HCT116 (cell line): Measurements from ENCODE around the gene CDC14A. TPM values are rescaled to one million over a fixed set of nuclear protein-coding genes. Genes with fewer than 3 reads are reported as not detected.

ENCODE experiments used
- ATAC-seq: fragments of 200-7000 bp; cut with Tn5 transposase; 2 replicates; pipeline ENCODE4 v1.9.1; 2020; ENCODE audit warnings: mild to moderate bottlenecking, moderate library complexity
- BruUV-seq: library from RNA; stranded (reverse); fragments of 400-500 nt; replicated peaks from 2 replicates; lab custom pipeline; 2021; lab: Mats Ljungman, UMichigan
- CTCF ChIA-PET: fragments of 300-600 bp; sonication (Branson Sonifier 250); formaldehyde crosslinking; loops from one replicate; lab custom pipeline; 2021; ENCODE audit warnings: antibody characterized with exemption; lab: Charles Lee
- POLR2A ChIA-PET: fragments of 300-600, 350-600 bp; sonication (Branson Sonifier 250); formaldehyde crosslinking; loops from one replicate; lab custom pipeline; 2021; ENCODE audit warnings: antibody characterized with exemption; lab: Charles Lee
- RAD21 ChIA-PET, 2 experiments: fragments of 300-600 bp; sonication (Branson Sonifier 250); formaldehyde crosslinking; loops; one replicate each; lab custom pipeline; 2023; ENCODE audit warnings: low total read pairs in 2 of 2; ENCODE audit not compliant: uncharacterized antibody in 2 of 2, unreplicated experiment in 2 of 2, low non-redundant PET in 1 of 2; lab: Charles Lee
- DNase-seq: peaks from one replicate; pipeline ENCODE4 v3.0.0-alpha.2; 2010; ENCODE audit warnings: low read depth, low spot score
- H2AFZ ChIP-seq: fragments of 200-600 bp; shearing (Covaris generic), sonication (generic); 2 replicates; pipeline ENCODE4 v1.6.1; 2017; ENCODE audit warnings: low read depth, mixed run types, mixed read lengths, antibody characterized with exemption, low read length; ENCODE audit not compliant: poor library complexity, severe bottlenecking
- H3K27ac ChIP-seq: 2 replicates; pipeline ENCODE4 v1.5.1; 2012; ENCODE audit warnings: low read depth, low read length
- H3K27me3 ChIP-seq: fragments of 200-600 bp; sonication (generic); 2 replicates; pipeline ENCODE4 v1.6.1; 2016; ENCODE audit warnings: mixed run types, low read length, mixed read lengths; ENCODE audit not compliant: insufficient read depth
- H3K36me3 ChIP-seq, 2 experiments: fragments of 200-500 bp in 1 of 2; fragments of 200-600 bp in 1 of 2; sonication (Bioruptor generic) in 1 of 2; sonication (generic) in 1 of 2; 2 replicates each; pipeline versions ENCODE4 v1.5.1 to v1.6.1; 2014 to 2016; ENCODE audit warnings: low read length in 2 of 2, inconsistent platforms in 1 of 2, mixed read lengths in 1 of 2, mixed run types in 1 of 2; ENCODE audit not compliant: insufficient read depth in 2 of 2, control insufficient read depth in 1 of 2
- H3K4me1 ChIP-seq, 2 experiments: fragments of 200-600 bp in 1 of 2; sonication (generic) in 1 of 2; 2 replicates each; pipeline versions ENCODE4 v1.5.1 to v1.6.1; 2012 to 2017; ENCODE audit warnings: low read length in 2 of 2, inconsistent platforms in 1 of 2, mild to moderate bottlenecking in 1 of 2, mixed read lengths in 1 of 2, mixed run types in 1 of 2, moderate library complexity in 1 of 2; ENCODE audit not compliant: insufficient read depth in 2 of 2, control insufficient read depth in 1 of 2
- H3K4me2 ChIP-seq: fragments of 200-600 bp; sonication (generic); 2 replicates; pipeline ENCODE4 v1.6.1; 2017; ENCODE audit warnings: mixed run types, low read length, mixed read lengths
- H3K4me3 ChIP-seq, 2 experiments: fragments of 200-600 bp in 1 of 2; sonication (generic) in 1 of 2; replicated peaks in 1 of 2; 2 replicates each; pipeline ENCODE4 v1.5.1; 2011 to 2016; ENCODE audit warnings: low read length in 2 of 2, control low read depth in 1 of 2, low read depth in 1 of 2, mild to moderate bottlenecking in 1 of 2, mixed read lengths in 1 of 2, mixed run types in 1 of 2
- H3K79me2 ChIP-seq: fragments of 200-600 bp; sonication (generic); 2 replicates; pipeline ENCODE4 v1.6.1; 2017; ENCODE audit warnings: mild to moderate bottlenecking, mixed run types, low read length, moderate library complexity, mixed read lengths; ENCODE audit not compliant: insufficient read depth
- H3K9ac ChIP-seq: fragments of 200-600 bp; sonication (generic); 2 replicates; pipeline ENCODE4 v1.6.1; 2016; ENCODE audit warnings: low read length, mixed read lengths
- H3K9me2 ChIP-seq: fragments of 200-600 bp; sonication (generic), shearing (Covaris generic); 2 replicates; pipeline ENCODE4 v1.6.1; 2017; ENCODE audit warnings: mixed run types, mild to moderate bottlenecking, moderate library complexity; ENCODE audit not compliant: insufficient read depth
- H3K9me3 ChIP-seq, 2 experiments: fragments of 200-500 bp in 1 of 2; fragments of 200-600 bp in 1 of 2; sonication (Bioruptor generic) in 1 of 2; sonication (generic) in 1 of 2; 2 replicates each; pipeline ENCODE4 v1.6.1; 2014 to 2017; ENCODE audit warnings: low read length in 2 of 2, mixed read lengths in 2 of 2, inconsistent platforms in 1 of 2, low read depth in 1 of 2, mild to moderate bottlenecking in 1 of 2, mixed run types in 1 of 2, moderate library complexity in 1 of 2; ENCODE audit not compliant: control insufficient read depth in 1 of 2, insufficient read depth in 1 of 2
- H4K20me1 ChIP-seq: fragments of 200-600 bp; sonication (generic), shearing (Covaris generic); 2 replicates; pipeline ENCODE4 v1.6.1; 2017; ENCODE audit warnings: mixed run types, mild to moderate bottlenecking, moderate library complexity; ENCODE audit not compliant: insufficient read depth
- CBX3 ChIP-seq: IDR thresholded peaks from 2 replicates; pipeline ENCODE4 v1.6.1; 2012; ENCODE audit warnings: low read depth
- EZH2 ChIP-seq: fragments of 200-600 bp; sonication (generic); IDR thresholded peaks from 2 replicates; pipeline ENCODE4 v1.6.1; 2017; ENCODE audit warnings: antibody characterized with exemption, mixed run types
- EZH2phosphoT487 ChIP-seq: fragments of 200-600 bp; IDR thresholded peaks from 2 replicates; pipeline ENCODE4 v1.6.1; 2018; ENCODE audit warnings: antibody characterized with exemption, borderline replicate concordance
- POLR2A ChIP-seq: IDR thresholded peaks from 2 replicates; pipeline ENCODE4 v1.7.0; 2011; ENCODE audit warnings: borderline replicate concordance; ENCODE audit not compliant: insufficient read depth, insufficient read length; ENCODE audit errors: extremely low read depth
- POLR2AphosphoS5 ChIP-seq: IDR thresholded peaks from 2 replicates; pipeline ENCODE4 v1.6.1; 2011; ENCODE audit warnings: mild to moderate bottlenecking, low read depth, low read length, moderate library complexity
- RAD21 ChIP-seq: IDR thresholded peaks from 2 replicates; pipeline ENCODE4 v1.6.1; 2012; ENCODE audit warnings: low read depth, mild to moderate bottlenecking
- SP1 ChIP-seq: IDR thresholded peaks from 2 replicates; pipeline ENCODE4 v1.6.1; 2012; ENCODE audit warnings: low read depth
- SRF ChIP-seq: IDR thresholded peaks from 2 replicates; pipeline ENCODE4 v1.6.1; 2012; ENCODE audit warnings: low read depth
- TCF7L2 ChIP-seq: IDR thresholded peaks from 2 replicates; pipeline ENCODE4 v1.7.0; 2011; ENCODE audit warnings: borderline replicate concordance, inconsistent platforms; ENCODE audit not compliant: insufficient read depth, insufficient read length; ENCODE audit errors: extremely low read depth
- YY1 ChIP-seq: IDR thresholded peaks from 2 replicates; pipeline ENCODE4 v1.6.1; 2011; ENCODE audit warnings: low read length, low read depth, moderate library complexity, mild to moderate bottlenecking; ENCODE audit not compliant: insufficient replicate concordance; ENCODE audit errors: extremely low read depth
- intact Hi-C: fragments of 100-400 bp; cut with micrococcal nuclease; formaldehyde crosslinking; loops from 2 replicates; pipeline ENCODE4 v1.10.0; 2022
- total RNA-seq: library from RNA; stranded (reverse); gene quantifications from one replicate; pipeline ENCODE4 v1.2.1, GENCODE V29; 2021; ENCODE audit not compliant: unreplicated experiment
- TF ChIP-seq, protein P1 (sequence below): IDR thresholded peaks from 2 replicates; pipeline ENCODE4 v1.6.1; 2012; ENCODE audit warnings: low read depth
- TF ChIP-seq, protein P2 (sequence below), 3 experiments: fragments of 200-600 bp in 1 of 3; sonication (generic) in 1 of 3; IDR thresholded peaks in 2 of 3; conservative IDR thresholded peaks in 1 of 3; 2 replicates each; pipeline ENCODE4 v1.5.1; 2012 to 2017; ENCODE audit warnings: low read depth in 2 of 3, low read length in 2 of 3, antibody characterized with exemption in 1 of 3, borderline replicate concordance in 1 of 3, control low read depth in 1 of 3, mild to moderate bottlenecking in 1 of 3, mixed read lengths in 1 of 3, mixed run types in 1 of 3, moderate library complexity in 1 of 3; ENCODE audit not compliant: insufficient read depth in 1 of 3

CDC14A gene
- total RNA-seq, 1 experiment from 2014 or later: 5.1 TPM

DNA sequence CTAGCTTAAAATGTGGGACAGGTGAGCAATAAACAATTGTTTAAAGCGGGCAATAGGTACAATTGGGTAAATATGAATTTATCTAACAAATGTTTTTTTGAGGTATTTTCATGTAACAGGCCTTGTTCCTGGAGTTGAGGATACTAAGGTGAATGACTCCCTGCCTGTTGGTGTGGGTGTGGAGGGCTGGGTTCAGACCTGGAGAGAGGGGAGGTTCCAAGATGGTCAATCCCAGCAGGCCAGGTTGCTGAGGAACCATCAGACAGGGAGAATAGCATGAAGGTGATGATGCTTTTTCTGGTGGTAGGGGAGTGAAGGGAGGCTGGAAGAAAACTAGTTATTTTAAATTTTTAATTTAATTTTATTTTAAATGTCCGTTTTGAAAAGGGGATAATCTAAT is 46.3 kb downstream of the CDC14A start:
- CTCF ChIA-PET: no interaction called here
- ATAC-seq (no peak), DNase-seq (no peak)
- Histone ChIP-seq H3K4me2 (no peak overlapping the region), H3K27ac (no peak overlapping the region), H3K4me3 (no peak overlapping the region), H3K9me2 (no peaks in the 10 kb centered on the region), H3K9ac (no peak overlapping the region), H3K27me3 (no peaks in the 10 kb centered on the region), H2AFZ (no peak overlapping the region), H3K9me3 (no peaks in the 10 kb centered on the region), H3K4me1 (no peaks in the 10 kb centered on the region), H3K79me2 (no peaks in the 10 kb centered on the region), H3K36me3 (no peaks in the 10 kb centered on the region), H4K20me1 (no peaks in the 10 kb centered on the region)
- POLR2A ChIA-PET: no interaction called here
- intact Hi-C loops: no loop called here
- RAD21 ChIA-PET: no interaction called here
- no peak for TF ChIP-seq TCF7L2
- TF ChIP-seq POLR2AphosphoS5: no peak
- TF ChIP-seq EZH2: no peak
- TF ChIP-seq, protein P1, sequence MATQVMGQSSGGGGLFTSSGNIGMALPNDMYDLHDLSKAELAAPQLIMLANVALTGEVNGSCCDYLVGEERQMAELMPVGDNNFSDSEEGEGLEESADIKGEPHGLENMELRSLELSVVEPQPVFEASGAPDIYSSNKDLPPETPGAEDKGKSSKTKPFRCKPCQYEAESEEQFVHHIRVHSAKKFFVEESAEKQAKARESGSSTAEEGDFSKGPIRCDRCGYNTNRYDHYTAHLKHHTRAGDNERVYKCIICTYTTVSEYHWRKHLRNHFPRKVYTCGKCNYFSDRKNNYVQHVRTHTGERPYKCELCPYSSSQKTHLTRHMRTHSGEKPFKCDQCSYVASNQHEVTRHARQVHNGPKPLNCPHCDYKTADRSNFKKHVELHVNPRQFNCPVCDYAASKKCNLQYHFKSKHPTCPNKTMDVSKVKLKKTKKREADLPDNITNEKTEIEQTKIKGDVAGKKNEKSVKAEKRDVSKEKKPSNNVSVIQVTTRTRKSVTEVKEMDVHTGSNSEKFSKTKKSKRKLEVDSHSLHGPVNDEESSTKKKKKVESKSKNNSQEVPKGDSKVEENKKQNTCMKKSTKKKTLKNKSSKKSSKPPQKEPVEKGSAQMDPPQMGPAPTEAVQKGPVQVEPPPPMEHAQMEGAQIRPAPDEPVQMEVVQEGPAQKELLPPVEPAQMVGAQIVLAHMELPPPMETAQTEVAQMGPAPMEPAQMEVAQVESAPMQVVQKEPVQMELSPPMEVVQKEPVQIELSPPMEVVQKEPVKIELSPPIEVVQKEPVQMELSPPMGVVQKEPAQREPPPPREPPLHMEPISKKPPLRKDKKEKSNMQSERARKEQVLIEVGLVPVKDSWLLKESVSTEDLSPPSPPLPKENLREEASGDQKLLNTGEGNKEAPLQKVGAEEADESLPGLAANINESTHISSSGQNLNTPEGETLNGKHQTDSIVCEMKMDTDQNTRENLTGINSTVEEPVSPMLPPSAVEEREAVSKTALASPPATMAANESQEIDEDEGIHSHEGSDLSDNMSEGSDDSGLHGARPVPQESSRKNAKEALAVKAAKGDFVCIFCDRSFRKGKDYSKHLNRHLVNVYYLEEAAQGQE: no peak
- TF ChIP-seq SRF: no peak
- no peak for TF ChIP-seq SP1
- no TSS peak for BruUV-seq

DNA sequence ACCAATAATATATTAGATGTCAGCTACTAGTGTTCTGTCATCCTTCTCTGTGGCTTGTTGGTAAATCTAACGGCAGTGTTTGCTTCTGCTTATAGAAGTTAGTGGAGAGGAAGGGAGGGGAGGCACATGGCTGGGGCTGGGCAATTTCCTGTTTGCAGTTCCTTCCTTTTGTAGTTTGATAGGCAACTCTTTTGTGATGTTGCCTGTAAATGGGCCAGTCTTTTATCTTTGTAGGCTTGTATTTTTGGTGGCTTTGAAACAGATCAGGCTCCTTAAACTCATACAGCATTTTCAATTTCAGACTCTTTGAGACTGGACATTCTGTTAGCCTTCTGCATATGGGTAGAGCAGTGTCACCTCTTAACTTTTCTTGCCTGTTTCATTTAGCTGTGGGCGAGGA is 48.1 kb downstream of the CDC14A start:
- no TSS peak for BruUV-seq
- Histone ChIP-seq H3K9me2 (no peaks in the 10 kb centered on the region), H3K27me3 (no peaks in the 10 kb centered on the region), H3K9me3 (no peaks in the 10 kb centered on the region), H3K36me3 (no peaks in the 10 kb centered on the region), H3K4me1 (no peaks in the 10 kb centered on the region), H3K4me3 (no peak overlapping the region), H3K79me2 (no peaks in the 10 kb centered on the region), H3K27ac (no peak overlapping the region), H4K20me1 (no peaks in the 10 kb centered on the region), H3K9ac (no peak overlapping the region), H3K4me2 (no peak overlapping the region), H2AFZ (no peak overlapping the region)
- CTCF ChIA-PET: no interaction called here
- ATAC-seq (no peak), DNase-seq (no peak)
- POLR2A ChIA-PET: no interaction called here
- RAD21 ChIA-PET: no interaction called here
- intact Hi-C loops: loop anchor here (5.0 kb wide), 1 partner anchor 228 kb away; no protein-coding TSS in a partner anchor
- no peak for TF ChIP-seq CBX3
- TF ChIP-seq POLR2A: no peak
- no peak for TF ChIP-seq TCF7L2
- no peak for TF ChIP-seq POLR2AphosphoS5
- TF ChIP-seq RAD21: no peak
- no peak for TF ChIP-seq EZH2phosphoT487
- TF ChIP-seq, protein P2, sequence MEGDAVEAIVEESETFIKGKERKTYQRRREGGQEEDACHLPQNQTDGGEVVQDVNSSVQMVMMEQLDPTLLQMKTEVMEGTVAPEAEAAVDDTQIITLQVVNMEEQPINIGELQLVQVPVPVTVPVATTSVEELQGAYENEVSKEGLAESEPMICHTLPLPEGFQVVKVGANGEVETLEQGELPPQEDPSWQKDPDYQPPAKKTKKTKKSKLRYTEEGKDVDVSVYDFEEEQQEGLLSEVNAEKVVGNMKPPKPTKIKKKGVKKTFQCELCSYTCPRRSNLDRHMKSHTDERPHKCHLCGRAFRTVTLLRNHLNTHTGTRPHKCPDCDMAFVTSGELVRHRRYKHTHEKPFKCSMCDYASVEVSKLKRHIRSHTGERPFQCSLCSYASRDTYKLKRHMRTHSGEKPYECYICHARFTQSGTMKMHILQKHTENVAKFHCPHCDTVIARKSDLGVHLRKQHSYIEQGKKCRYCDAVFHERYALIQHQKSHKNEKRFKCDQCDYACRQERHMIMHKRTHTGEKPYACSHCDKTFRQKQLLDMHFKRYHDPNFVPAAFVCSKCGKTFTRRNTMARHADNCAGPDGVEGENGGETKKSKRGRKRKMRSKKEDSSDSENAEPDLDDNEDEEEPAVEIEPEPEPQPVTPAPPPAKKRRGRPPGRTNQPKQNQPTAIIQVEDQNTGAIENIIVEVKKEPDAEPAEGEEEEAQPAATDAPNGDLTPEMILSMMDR (IDR thresholded peaks at IDR 0.05 in 2 of 3, conservative IDR thresholded peaks at IDR 0.05 in 1 of 3; ENCODE audit: borderline replicate concordance in 1 of 3, insufficient read depth in 1 of 3, low read depth in 2 of 3, low read length in 2 of 3): no peak
- TF ChIP-seq YY1: no peak
